Loucy (cell line): ENCODE measurements around the gene SLC7A11.

Source experiments
- H2AFZ ChIP-seq: fragments of 200-600 bp; sonication (generic); 2 replicates; pipeline ENCODE4 v1.6.0; 2016; ENCODE audit warnings: antibody characterized with exemption, mild to moderate bottlenecking, low read length, moderate library complexity
- H3F3A ChIP-seq: fragments of 200-600 bp; 2 replicates; pipeline ENCODE4 v1.6.0; 2016; ENCODE audit warnings: antibody characterized with exemption, low read depth, mild to moderate bottlenecking
- H3K27me3 ChIP-seq: fragments of 200-600 bp; sonication (generic); 2 replicates; pipeline ENCODE4 v1.6.1; 2014; ENCODE audit warnings: low read length, mild to moderate bottlenecking; ENCODE audit not compliant: insufficient read depth, poor library complexity, severe bottlenecking
- H3K36me3 ChIP-seq: fragments of 200-600 bp; sonication (generic); 2 replicates; pipeline ENCODE4 v1.6.1; 2016; ENCODE audit warnings: low read length; ENCODE audit not compliant: insufficient read depth
- H3K4me1 ChIP-seq: fragments of 200-600 bp; sonication (generic); 2 replicates; pipeline ENCODE4 v1.5.1; 2014; ENCODE audit warnings: low read length, mild to moderate bottlenecking; ENCODE audit not compliant: insufficient read depth, poor library complexity, severe bottlenecking
- H3K4me2 ChIP-seq: fragments of 200-600 bp; sonication (generic); 2 replicates; pipeline ENCODE4 v1.6.0; 2014; ENCODE audit warnings: antibody characterized with exemption, low read length, low read depth, mild to moderate bottlenecking; ENCODE audit not compliant: poor library complexity, severe bottlenecking
- H3K4me3 ChIP-seq: fragments of 200-600 bp; sonication (generic); 2 replicates; pipeline ENCODE4 v1.5.1; 2014; ENCODE audit warnings: low read length, mild to moderate bottlenecking, mixed read lengths; ENCODE audit not compliant: poor library complexity, severe bottlenecking
- H3K79me2 ChIP-seq: fragments of 200-600 bp; sonication (generic); 2 replicates; pipeline ENCODE4 v1.6.1; 2014; ENCODE audit warnings: low read length; ENCODE audit not compliant: insufficient read depth
- H3K9ac ChIP-seq: fragments of 200-600 bp; sonication (generic); 2 replicates; pipeline ENCODE4 v1.6.0; 2014; ENCODE audit warnings: mild to moderate bottlenecking, low read depth, low read length, moderate library complexity; ENCODE audit not compliant: poor library complexity, severe bottlenecking
- H3K9me2 ChIP-seq: fragments of 200-600 bp; sonication (generic); replicated peaks from 2 replicates; pipeline ENCODE4 v1.6.1; 2016; ENCODE audit warnings: low read depth, low read length, mixed read lengths
- H3K9me3 ChIP-seq: fragments of 200-600 bp; sonication (generic); 2 replicates; pipeline ENCODE4 v1.6.1; 2014; ENCODE audit warnings: mild to moderate bottlenecking, antibody characterized with exemption, low read length, low read depth; ENCODE audit not compliant: insufficient read depth
- H4K20me1 ChIP-seq: fragments of 200-600 bp; sonication (generic); 2 replicates; pipeline ENCODE4 v1.6.0; 2014; ENCODE audit warnings: antibody characterized with exemption, low read length, mild to moderate bottlenecking; ENCODE audit not compliant: insufficient read depth, poor library complexity, severe bottlenecking
- EZH2phosphoT487 ChIP-seq: fragments of 200-600 bp; IDR thresholded peaks from 2 replicates; pipeline ENCODE4 v1.6.1; 2018; ENCODE audit warnings: antibody characterized with exemption, mild to moderate bottlenecking, moderate library complexity, borderline replicate concordance
- TF ChIP-seq, protein P1 (sequence below): fragments of 200-600 bp; sonication (generic); conservative IDR thresholded peaks from 2 replicates; pipeline ENCODE4 v1.5.1; 2014; ENCODE audit warnings: mild to moderate bottlenecking, antibody characterized with exemption, low read length

The SLC7A11 gene

DNA sequence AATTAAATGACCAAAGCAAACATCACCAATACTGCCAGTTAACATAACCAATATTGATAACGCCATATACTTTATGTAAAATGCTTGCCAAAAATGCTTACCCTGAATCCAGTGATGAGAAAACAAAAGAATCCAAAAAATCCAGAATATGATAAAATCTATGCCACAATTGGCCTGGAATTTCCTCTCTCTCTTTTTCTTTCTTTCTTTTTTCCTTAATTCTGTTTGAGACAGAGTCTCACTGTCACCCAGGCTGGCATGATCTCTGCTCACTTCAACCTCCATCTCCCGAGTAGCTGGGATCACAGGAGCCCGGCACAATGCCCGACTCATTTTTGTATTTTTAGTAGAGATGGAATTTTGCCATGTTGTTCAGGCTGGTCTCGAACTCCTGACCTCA is 9.8 kb upstream of the SLC7A11 start:
- Histone ChIP-seq H3K27me3 (no peaks in the 10 kb centered on the region), H3K4me1 (no peaks in the 10 kb centered on the region), H3K4me2 (no peak overlapping the region), H3K4me3 (no peak overlapping the region), H4K20me1 (no peaks in the 10 kb centered on the region), H3K36me3 (no peaks in the 10 kb centered on the region), H2AFZ (no peak overlapping the region), H3K9me2 (no peaks in the 10 kb centered on the region), H3F3A (no peaks in the 10 kb centered on the region), H3K79me2 (no peaks in the 10 kb centered on the region), H3K9ac (no peak overlapping the region), H3K9me3 (no peaks in the 10 kb centered on the region)
- TF ChIP-seq, protein P1, sequence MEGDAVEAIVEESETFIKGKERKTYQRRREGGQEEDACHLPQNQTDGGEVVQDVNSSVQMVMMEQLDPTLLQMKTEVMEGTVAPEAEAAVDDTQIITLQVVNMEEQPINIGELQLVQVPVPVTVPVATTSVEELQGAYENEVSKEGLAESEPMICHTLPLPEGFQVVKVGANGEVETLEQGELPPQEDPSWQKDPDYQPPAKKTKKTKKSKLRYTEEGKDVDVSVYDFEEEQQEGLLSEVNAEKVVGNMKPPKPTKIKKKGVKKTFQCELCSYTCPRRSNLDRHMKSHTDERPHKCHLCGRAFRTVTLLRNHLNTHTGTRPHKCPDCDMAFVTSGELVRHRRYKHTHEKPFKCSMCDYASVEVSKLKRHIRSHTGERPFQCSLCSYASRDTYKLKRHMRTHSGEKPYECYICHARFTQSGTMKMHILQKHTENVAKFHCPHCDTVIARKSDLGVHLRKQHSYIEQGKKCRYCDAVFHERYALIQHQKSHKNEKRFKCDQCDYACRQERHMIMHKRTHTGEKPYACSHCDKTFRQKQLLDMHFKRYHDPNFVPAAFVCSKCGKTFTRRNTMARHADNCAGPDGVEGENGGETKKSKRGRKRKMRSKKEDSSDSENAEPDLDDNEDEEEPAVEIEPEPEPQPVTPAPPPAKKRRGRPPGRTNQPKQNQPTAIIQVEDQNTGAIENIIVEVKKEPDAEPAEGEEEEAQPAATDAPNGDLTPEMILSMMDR: no peak
- no peak for TF ChIP-seq EZH2phosphoT487

DNA sequence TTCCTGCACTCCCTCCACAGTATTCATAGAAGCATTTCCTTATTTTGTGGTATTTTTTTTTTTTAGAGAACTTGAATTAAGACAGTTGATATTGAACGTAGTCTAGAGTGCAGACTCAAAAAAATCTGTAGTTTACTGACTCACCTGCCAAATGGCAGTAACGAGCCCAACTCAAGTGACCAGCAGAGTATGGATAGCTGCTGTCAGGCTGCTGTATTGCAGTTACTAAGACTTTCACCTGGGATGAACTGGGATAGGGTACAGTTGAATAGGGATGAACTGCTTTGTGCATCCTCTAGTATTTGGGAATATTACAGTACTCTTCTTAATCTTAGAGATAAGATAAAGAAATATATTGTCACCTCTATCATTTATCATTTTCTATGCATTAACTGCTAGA is 7.0 kb upstream of the SLC7A11 start:
- H4K20me1 ChIP-seq: no peaks in the 10 kb centered on the region
- no peak overlapping the region for H3K4me3 ChIP-seq
- no peaks in the 10 kb centered on the region for H3K79me2 ChIP-seq
- no peaks in the 10 kb centered on the region for H3F3A ChIP-seq
- H3K4me2 ChIP-seq: no peak overlapping the region
- no peaks in the 10 kb centered on the region for H3K36me3 ChIP-seq
- H3K4me1 ChIP-seq: no peaks in the 10 kb centered on the region
- no peaks in the 10 kb centered on the region for H3K9me2 ChIP-seq
- H2AFZ ChIP-seq: no peak overlapping the region
- no peak overlapping the region for H3K9ac ChIP-seq
- no peaks in the 10 kb centered on the region for H3K9me3 ChIP-seq
- H3K27me3 ChIP-seq: no peaks in the 10 kb centered on the region
- TF ChIP-seq, protein P1: no peak
- no peak for TF ChIP-seq EZH2phosphoT487

DNA sequence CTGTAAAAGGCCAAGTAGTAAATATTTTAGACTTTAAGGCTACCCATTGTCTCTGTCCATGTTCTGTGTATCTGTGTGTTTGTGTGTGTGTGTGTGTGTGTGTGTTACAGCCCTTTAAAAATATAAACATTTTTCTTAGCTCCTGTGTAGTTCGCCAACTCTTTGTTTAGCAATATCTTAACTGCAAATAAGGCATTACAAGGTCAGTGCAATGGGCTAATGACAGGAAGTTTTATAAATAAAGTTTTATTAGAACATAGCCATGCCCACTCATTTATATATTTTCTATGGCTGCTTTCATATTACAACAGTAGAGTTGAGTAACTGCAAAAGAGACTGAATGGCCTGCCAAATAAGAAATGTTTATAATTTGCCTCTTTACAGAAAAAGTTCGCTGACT is 5.9 kb upstream of the SLC7A11 start:
- TF ChIP-seq, protein P1: no peak
- no peak for TF ChIP-seq EZH2phosphoT487
- H3K4me2 ChIP-seq: no peak overlapping the region
- H2AFZ ChIP-seq: peak overlapping the region; percentile 75
- no peaks in the 10 kb centered on the region for H4K20me1 ChIP-seq
- no peak overlapping the region for H3K4me3 ChIP-seq
- no peaks in the 10 kb centered on the region for H3K36me3 ChIP-seq
- H3K9me2 ChIP-seq: no peaks in the 10 kb centered on the region
- H3K27me3 ChIP-seq: no peaks in the 10 kb centered on the region
- no peaks in the 10 kb centered on the region for H3F3A ChIP-seq
- no peaks in the 10 kb centered on the region for H3K79me2 ChIP-seq
- no peak overlapping the region for H3K9ac ChIP-seq
- no peaks in the 10 kb centered on the region for H3K9me3 ChIP-seq
- H3K4me1 ChIP-seq: peaks cover 5% of the 10 kb centered on the region
